ENCODE measurements around the gene MAP4K1.

The MAP4K1 gene

GRCh38 chr19:38543286-38543806 is 74.4 kb downstream of the MAP4K1 start:
- no peak; the same call in 2 of the 3 replicates for ATAC-seq
- no peak for TF ChIP-seq CSDC2 (CRISPR knock-in tag; IDR thresholded peaks at IDR 0.05)
- TF ChIP-seq, protein P1, sequence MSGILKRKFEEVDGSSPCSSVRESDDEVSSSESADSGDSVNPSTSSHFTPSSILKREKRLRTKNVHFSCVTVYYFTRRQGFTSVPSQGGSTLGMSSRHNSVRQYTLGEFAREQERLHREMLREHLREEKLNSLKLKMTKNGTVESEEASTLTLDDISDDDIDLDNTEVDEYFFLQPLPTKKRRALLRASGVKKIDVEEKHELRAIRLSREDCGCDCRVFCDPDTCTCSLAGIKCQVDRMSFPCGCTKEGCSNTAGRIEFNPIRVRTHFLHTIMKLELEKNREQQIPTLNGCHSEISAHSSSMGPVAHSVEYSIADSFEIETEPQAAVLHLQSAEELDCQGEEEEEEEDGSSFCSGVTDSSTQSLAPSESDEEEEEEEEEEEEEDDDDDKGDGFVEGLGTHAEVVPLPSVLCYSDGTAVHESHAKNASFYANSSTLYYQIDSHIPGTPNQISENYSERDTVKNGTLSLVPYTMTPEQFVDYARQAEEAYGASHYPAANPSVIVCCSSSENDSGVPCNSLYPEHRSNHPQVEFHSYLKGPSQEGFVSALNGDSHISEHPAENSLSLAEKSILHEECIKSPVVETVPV (CRISPR knock-in tag; IDR thresholded peaks at IDR 0.05), result no peak
- no peak for TF ChIP-seq POU6F1 (CRISPR knock-in tag; IDR thresholded peaks at IDR 0.05; ENCODE audit: borderline replicate concordance, low read depth)
- no peak for TF ChIP-seq TCF4 (CRISPR knock-in tag; IDR thresholded peaks at IDR 0.05; ENCODE audit: borderline replicate concordance)
- TF ChIP-seq ZNF8 (CRISPR knock-in tag; IDR thresholded peaks at IDR 0.05), result no peak
- no peak for TF ChIP-seq ZFP30 (CRISPR knock-in tag; IDR thresholded peaks at IDR 0.05)
- no peak for TF ChIP-seq ARNTL (CRISPR knock-in tag; IDR thresholded peaks at IDR 0.05; ENCODE audit: borderline replicate concordance, low read depth)
- no peak for TF ChIP-seq GLIS3 (CRISPR knock-in tag; IDR thresholded peaks at IDR 0.05)
- TF ChIP-seq ISL1 (CRISPR knock-in tag; IDR thresholded peaks at IDR 0.05), result no peak
- no peak for TF ChIP-seq SNAI2 (CRISPR knock-in tag; IDR thresholded peaks at IDR 0.05)
- TF ChIP-seq ZNF565 (CRISPR knock-in tag; conservative IDR thresholded peaks at IDR 0.05; ENCODE audit: low read depth), result no peak
- no peak for TF ChIP-seq PPARA (CRISPR knock-in tag; IDR thresholded peaks at IDR 0.05; ENCODE audit: borderline replicate concordance)
- no peak for TF ChIP-seq OSR1 (CRISPR knock-in tag; IDR thresholded peaks at IDR 0.05)
- no peak for TF ChIP-seq ESRRG (CRISPR knock-in tag; IDR thresholded peaks at IDR 0.05)
- no peak for TF ChIP-seq ZC3H10 (CRISPR knock-in tag; IDR thresholded peaks at IDR 0.05)
- no peak for TF ChIP-seq BACH2 (CRISPR knock-in tag; IDR thresholded peaks at IDR 0.05; ENCODE audit: borderline replicate concordance)
- TF ChIP-seq TSHZ2 (CRISPR knock-in tag; IDR thresholded peaks at IDR 0.05), result no peak

GRCh38 chr19:38542040-38542439 is 75.7 kb downstream of the MAP4K1 start:
- TF ChIP-seq TSHZ2 (CRISPR knock-in tag; IDR thresholded peaks at IDR 0.05), result no peak
- no peak for ATAC-seq

- ATAC-seq, result no peak
- TF ChIP-seq ZNF565 (CRISPR knock-in tag; conservative IDR thresholded peaks at IDR 0.05; ENCODE audit: low read depth), result no peak
- TF ChIP-seq, protein P2, sequence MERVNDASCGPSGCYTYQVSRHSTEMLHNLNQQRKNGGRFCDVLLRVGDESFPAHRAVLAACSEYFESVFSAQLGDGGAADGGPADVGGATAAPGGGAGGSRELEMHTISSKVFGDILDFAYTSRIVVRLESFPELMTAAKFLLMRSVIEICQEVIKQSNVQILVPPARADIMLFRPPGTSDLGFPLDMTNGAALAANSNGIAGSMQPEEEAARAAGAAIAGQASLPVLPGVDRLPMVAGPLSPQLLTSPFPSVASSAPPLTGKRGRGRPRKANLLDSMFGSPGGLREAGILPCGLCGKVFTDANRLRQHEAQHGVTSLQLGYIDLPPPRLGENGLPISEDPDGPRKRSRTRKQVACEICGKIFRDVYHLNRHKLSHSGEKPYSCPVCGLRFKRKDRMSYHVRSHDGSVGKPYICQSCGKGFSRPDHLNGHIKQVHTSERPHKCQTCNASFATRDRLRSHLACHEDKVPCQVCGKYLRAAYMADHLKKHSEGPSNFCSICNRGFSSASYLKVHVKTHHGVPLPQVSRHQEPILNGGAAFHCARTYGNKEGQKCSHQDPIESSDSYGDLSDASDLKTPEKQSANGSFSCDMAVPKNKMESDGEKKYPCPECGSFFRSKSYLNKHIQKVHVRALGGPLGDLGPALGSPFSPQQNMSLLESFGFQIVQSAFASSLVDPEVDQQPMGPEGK (CRISPR knock-in tag; IDR thresholded peaks at IDR 0.05; ENCODE audit: borderline replicate concordance), result no peak
- no peak for TF ChIP-seq POU6F1 (CRISPR knock-in tag; IDR thresholded peaks at IDR 0.05; ENCODE audit: borderline replicate concordance, low read depth)
- no peak for TF ChIP-seq TSHZ2 (CRISPR knock-in tag; IDR thresholded peaks at IDR 0.05)
- TF ChIP-seq GLIS3 (CRISPR knock-in tag; IDR thresholded peaks at IDR 0.05), result no peak
- no peak for TF ChIP-seq TOX (CRISPR knock-in tag; IDR thresholded peaks at IDR 0.05; ENCODE audit: borderline replicate concordance)
- no peak for TF ChIP-seq ESRRG (CRISPR knock-in tag; IDR thresholded peaks at IDR 0.05)
- no peak for TF ChIP-seq BACH2 (CRISPR knock-in tag; IDR thresholded peaks at IDR 0.05; ENCODE audit: borderline replicate concordance)
- no peak for TF ChIP-seq ZFP3 (CRISPR knock-in tag; IDR thresholded peaks at IDR 0.05)
These were observed 78.0 kb downstream of the MAP4K1 start for GRCh38 chr19:38539751-38540150.
